GM23338 (cell line): Measurements from ENCODE around the gene MYRF. TPM values are rescaled to one million over a fixed set of nuclear protein-coding genes. Genes with fewer than 3 reads are reported as not detected.

Experiments
- ATAC-seq: fragments of 200-7000 bp; cut with Tn5 transposase; 3 replicates; pipeline ENCODE4 v1.9.1; 2020
- DNase-seq: peaks from one replicate; pipeline ENCODE4 v3.0.0-alpha.2; 2015; ENCODE audit warnings: low spot score
- H2AFZ ChIP-seq: fragments of 200-600 bp; sonication (generic); 2 replicates; pipeline ENCODE4 v1.8.0; 2016; ENCODE audit warnings: antibody characterized with exemption, mild to moderate bottlenecking, moderate library complexity
- H3F3A ChIP-seq: fragments of 200-600 bp; sonication (generic); replicated peaks from 2 replicates; pipeline ENCODE4 v1.8.0; 2017; ENCODE audit warnings: antibody characterized with exemption, mixed run types, low read depth
- H3K27ac ChIP-seq: fragments of 200-600 bp; sonication (generic); 2 replicates; pipeline ENCODE4 v1.6.1; 2016; ENCODE audit warnings: low read depth
- H3K27me3 ChIP-seq: fragments of 200-600 bp; sonication (generic); 2 replicates; pipeline ENCODE4 v1.8.0; 2016; ENCODE audit warnings: mild to moderate bottlenecking, mixed run types, moderate library complexity; ENCODE audit not compliant: insufficient read depth
- H3K36me3 ChIP-seq: fragments of 200-600 bp; sonication (generic); 2 replicates; pipeline ENCODE4 v1.8.0; 2016; ENCODE audit warnings: mild to moderate bottlenecking; ENCODE audit not compliant: insufficient read depth
- H3K4me1 ChIP-seq: fragments of 200-600 bp; sonication (generic); 2 replicates; pipeline ENCODE4 v1.8.0; 2016; ENCODE audit warnings: mild to moderate bottlenecking, moderate library complexity; ENCODE audit not compliant: insufficient read depth
- H3K4me2 ChIP-seq: fragments of 200-600 bp; sonication (generic); 2 replicates; pipeline ENCODE4 v1.7.1; 2017; ENCODE audit warnings: mixed run types
- H3K4me3 ChIP-seq: fragments of 200-600 bp; sonication (generic); 2 replicates; pipeline ENCODE4 v1.6.1; 2016; ENCODE audit warnings: mixed run types
- H3K79me2 ChIP-seq: fragments of 200-600 bp; sonication (generic); replicated peaks from 2 replicates; pipeline ENCODE4 v1.8.0; 2017; ENCODE audit warnings: mild to moderate bottlenecking; ENCODE audit not compliant: insufficient read depth
- H3K9me2 ChIP-seq: fragments of 200-600 bp; sonication (generic); 2 replicates; pipeline ENCODE4 v1.8.0; 2017; ENCODE audit not compliant: insufficient read depth
- H4K20me1 ChIP-seq: fragments of 200-600 bp; sonication (generic); replicated peaks from 2 replicates; pipeline ENCODE4 v1.8.0; 2017; ENCODE audit warnings: mild to moderate bottlenecking; ENCODE audit not compliant: insufficient read depth
- H3K27ac Mint-ChIP-seq: 2 replicates; pipeline ENCODE4 v1.8.0; 2020; ENCODE audit warnings: inconsistent platforms, mild to moderate bottlenecking, moderate library complexity, mixed read lengths
- H3K27me3 Mint-ChIP-seq: 3 replicates; pipeline ENCODE4 v1.8.0; 2022; ENCODE audit warnings: low read depth, mild to moderate bottlenecking, moderate library complexity, mixed read lengths, inconsistent platforms; ENCODE audit not compliant: insufficient read depth, poor library complexity
- H3K36me3 Mint-ChIP-seq: 3 replicates; pipeline ENCODE4 v1.8.0; 2021; ENCODE audit warnings: low read depth, mild to moderate bottlenecking, inconsistent platforms, moderate library complexity, mixed read lengths
- H3K4me1 Mint-ChIP-seq: 3 replicates; pipeline ENCODE4 v1.8.0; 2020; ENCODE audit warnings: mild to moderate bottlenecking, inconsistent platforms, mixed read lengths
- H3K4me3 Mint-ChIP-seq: 3 replicates; pipeline ENCODE4 v1.8.0; 2021; ENCODE audit warnings: moderate library complexity, mild to moderate bottlenecking, inconsistent platforms, mixed read lengths
- H3K9me3 Mint-ChIP-seq: 3 replicates; pipeline ENCODE4 v1.8.0; 2020; ENCODE audit warnings: moderate library complexity, mild to moderate bottlenecking, inconsistent platforms, mixed read lengths
- CREB1 ChIP-seq: fragments of 250-450 bp; sonication (Bioruptor Pico); IDR thresholded peaks from 2 replicates; pipeline ENCODE4 v1.5.0; 2020; ENCODE audit warnings: low read depth, mild to moderate bottlenecking, moderate library complexity
- EZH2 ChIP-seq: fragments of 200-600 bp; sonication (generic); IDR thresholded peaks from one replicate; pipeline ENCODE4 v1.8.0; 2017; ENCODE audit warnings: antibody characterized with exemption, mild to moderate bottlenecking, low read depth; ENCODE audit not compliant: unreplicated experiment
- EZH2phosphoT487 ChIP-seq: fragments of 200-600 bp; sonication (generic); IDR thresholded peaks from one replicate; pipeline ENCODE4 v1.8.1; 2018; ENCODE audit warnings: antibody characterized with exemption; ENCODE audit not compliant: unreplicated experiment
- JUNB ChIP-seq: IDR thresholded peaks from one replicate; pipeline ENCODE4 v1.6.1; 2016; ENCODE audit warnings: antibody characterized with exemption; ENCODE audit not compliant: unreplicated experiment
- NANOG ChIP-seq: IDR thresholded peaks from 2 replicates; pipeline ENCODE4 v1.6.1; 2016; ENCODE audit warnings: antibody characterized with exemption, borderline replicate concordance
- POLR2AphosphoS5 ChIP-seq: IDR thresholded peaks from 2 replicates; pipeline ENCODE4 v1.6.1; 2016; ENCODE audit warnings: antibody characterized with exemption, low read depth
- STAT1 ChIP-seq: IDR thresholded peaks from one replicate; pipeline ENCODE4 v1.6.1; 2016; ENCODE audit warnings: antibody characterized with exemption; ENCODE audit not compliant: unreplicated experiment
- ZNF114 ChIP-seq: fragments of 250-450 bp; sonication (Bioruptor Pico); IDR thresholded peaks from 2 replicates; pipeline ENCODE4 v1.5.0; 2020; ENCODE audit warnings: mild to moderate bottlenecking, moderate library complexity
- ZNF331 ChIP-seq: fragments of 250-450 bp; sonication (Bioruptor Pico); IDR thresholded peaks from 2 replicates; pipeline ENCODE4 v1.5.0; 2020; ENCODE audit warnings: low read depth, mild to moderate bottlenecking, moderate library complexity
- polyA plus RNA-seq: library from polyadenylated mRNA; unstranded; fragments of >200 nt; fragmentation: Nextera tagmentation; extraction: Ambion mirVana; gene quantifications from 2 replicates; pipeline ENCODE4 v1.2.1, GENCODE V29; 2016
- total RNA-seq: library from RNA; depleted of rRNA; stranded (reverse); fragments of >200 nt; shearing (Covaris generic); gene quantifications from 2 replicates; pipeline ENCODE4 v1.2.3, GENCODE V29; 2014
- TF ChIP-seq, protein P1 (sequence below): IDR thresholded peaks from one replicate; pipeline ENCODE4 v1.6.1; 2018; ENCODE audit warnings: antibody characterized with exemption; ENCODE audit not compliant: unreplicated experiment
- TF ChIP-seq, protein P2 (sequence below): fragments of 250-450 bp; sonication (Bioruptor Pico); IDR thresholded peaks from 2 replicates; pipeline ENCODE4 v1.5.0; 2020; ENCODE audit warnings: mild to moderate bottlenecking, moderate library complexity
- TF ChIP-seq, protein P3 (sequence below), 2 experiments: fragments of 200-600 bp in 1 of 2; sonication (generic) in 1 of 2; conservative IDR thresholded peaks; 2 replicates each; pipeline versions ENCODE4 v1.5.1 to v1.6.1; 2016 to 2017; ENCODE audit warnings: antibody characterized with exemption in 2 of 2, low read depth in 2 of 2, mild to moderate bottlenecking in 2 of 2, moderate library complexity in 1 of 2

MYRF gene
- total and polyA plus RNA-seq, 2 experiments from 2014 or later = 1.9 to 5.5 TPM

DNA sequence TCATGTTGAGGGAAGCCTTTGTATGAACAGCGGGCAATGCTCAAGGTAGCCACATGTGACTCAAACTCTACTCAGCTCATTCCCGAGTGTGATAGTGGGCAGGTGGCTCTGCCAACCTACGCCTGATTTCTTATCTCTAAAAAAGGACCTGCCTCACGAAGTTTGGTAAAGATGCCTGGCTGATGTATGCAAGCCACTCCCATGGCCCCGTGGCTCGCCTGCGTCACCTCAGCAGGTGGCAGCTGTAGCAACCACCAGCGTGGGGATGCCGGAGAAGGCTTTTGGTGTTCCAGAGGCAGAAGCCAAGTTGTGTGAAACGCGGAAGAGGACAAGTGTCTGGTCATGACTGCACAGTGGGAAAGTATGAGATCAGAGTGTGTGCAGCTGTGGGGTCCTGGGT lies 81.0 kb downstream of the MYRF start (continued):
- TF ChIP-seq, protein P1, sequence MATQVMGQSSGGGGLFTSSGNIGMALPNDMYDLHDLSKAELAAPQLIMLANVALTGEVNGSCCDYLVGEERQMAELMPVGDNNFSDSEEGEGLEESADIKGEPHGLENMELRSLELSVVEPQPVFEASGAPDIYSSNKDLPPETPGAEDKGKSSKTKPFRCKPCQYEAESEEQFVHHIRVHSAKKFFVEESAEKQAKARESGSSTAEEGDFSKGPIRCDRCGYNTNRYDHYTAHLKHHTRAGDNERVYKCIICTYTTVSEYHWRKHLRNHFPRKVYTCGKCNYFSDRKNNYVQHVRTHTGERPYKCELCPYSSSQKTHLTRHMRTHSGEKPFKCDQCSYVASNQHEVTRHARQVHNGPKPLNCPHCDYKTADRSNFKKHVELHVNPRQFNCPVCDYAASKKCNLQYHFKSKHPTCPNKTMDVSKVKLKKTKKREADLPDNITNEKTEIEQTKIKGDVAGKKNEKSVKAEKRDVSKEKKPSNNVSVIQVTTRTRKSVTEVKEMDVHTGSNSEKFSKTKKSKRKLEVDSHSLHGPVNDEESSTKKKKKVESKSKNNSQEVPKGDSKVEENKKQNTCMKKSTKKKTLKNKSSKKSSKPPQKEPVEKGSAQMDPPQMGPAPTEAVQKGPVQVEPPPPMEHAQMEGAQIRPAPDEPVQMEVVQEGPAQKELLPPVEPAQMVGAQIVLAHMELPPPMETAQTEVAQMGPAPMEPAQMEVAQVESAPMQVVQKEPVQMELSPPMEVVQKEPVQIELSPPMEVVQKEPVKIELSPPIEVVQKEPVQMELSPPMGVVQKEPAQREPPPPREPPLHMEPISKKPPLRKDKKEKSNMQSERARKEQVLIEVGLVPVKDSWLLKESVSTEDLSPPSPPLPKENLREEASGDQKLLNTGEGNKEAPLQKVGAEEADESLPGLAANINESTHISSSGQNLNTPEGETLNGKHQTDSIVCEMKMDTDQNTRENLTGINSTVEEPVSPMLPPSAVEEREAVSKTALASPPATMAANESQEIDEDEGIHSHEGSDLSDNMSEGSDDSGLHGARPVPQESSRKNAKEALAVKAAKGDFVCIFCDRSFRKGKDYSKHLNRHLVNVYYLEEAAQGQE = no peak
- TF ChIP-seq, protein P2, sequence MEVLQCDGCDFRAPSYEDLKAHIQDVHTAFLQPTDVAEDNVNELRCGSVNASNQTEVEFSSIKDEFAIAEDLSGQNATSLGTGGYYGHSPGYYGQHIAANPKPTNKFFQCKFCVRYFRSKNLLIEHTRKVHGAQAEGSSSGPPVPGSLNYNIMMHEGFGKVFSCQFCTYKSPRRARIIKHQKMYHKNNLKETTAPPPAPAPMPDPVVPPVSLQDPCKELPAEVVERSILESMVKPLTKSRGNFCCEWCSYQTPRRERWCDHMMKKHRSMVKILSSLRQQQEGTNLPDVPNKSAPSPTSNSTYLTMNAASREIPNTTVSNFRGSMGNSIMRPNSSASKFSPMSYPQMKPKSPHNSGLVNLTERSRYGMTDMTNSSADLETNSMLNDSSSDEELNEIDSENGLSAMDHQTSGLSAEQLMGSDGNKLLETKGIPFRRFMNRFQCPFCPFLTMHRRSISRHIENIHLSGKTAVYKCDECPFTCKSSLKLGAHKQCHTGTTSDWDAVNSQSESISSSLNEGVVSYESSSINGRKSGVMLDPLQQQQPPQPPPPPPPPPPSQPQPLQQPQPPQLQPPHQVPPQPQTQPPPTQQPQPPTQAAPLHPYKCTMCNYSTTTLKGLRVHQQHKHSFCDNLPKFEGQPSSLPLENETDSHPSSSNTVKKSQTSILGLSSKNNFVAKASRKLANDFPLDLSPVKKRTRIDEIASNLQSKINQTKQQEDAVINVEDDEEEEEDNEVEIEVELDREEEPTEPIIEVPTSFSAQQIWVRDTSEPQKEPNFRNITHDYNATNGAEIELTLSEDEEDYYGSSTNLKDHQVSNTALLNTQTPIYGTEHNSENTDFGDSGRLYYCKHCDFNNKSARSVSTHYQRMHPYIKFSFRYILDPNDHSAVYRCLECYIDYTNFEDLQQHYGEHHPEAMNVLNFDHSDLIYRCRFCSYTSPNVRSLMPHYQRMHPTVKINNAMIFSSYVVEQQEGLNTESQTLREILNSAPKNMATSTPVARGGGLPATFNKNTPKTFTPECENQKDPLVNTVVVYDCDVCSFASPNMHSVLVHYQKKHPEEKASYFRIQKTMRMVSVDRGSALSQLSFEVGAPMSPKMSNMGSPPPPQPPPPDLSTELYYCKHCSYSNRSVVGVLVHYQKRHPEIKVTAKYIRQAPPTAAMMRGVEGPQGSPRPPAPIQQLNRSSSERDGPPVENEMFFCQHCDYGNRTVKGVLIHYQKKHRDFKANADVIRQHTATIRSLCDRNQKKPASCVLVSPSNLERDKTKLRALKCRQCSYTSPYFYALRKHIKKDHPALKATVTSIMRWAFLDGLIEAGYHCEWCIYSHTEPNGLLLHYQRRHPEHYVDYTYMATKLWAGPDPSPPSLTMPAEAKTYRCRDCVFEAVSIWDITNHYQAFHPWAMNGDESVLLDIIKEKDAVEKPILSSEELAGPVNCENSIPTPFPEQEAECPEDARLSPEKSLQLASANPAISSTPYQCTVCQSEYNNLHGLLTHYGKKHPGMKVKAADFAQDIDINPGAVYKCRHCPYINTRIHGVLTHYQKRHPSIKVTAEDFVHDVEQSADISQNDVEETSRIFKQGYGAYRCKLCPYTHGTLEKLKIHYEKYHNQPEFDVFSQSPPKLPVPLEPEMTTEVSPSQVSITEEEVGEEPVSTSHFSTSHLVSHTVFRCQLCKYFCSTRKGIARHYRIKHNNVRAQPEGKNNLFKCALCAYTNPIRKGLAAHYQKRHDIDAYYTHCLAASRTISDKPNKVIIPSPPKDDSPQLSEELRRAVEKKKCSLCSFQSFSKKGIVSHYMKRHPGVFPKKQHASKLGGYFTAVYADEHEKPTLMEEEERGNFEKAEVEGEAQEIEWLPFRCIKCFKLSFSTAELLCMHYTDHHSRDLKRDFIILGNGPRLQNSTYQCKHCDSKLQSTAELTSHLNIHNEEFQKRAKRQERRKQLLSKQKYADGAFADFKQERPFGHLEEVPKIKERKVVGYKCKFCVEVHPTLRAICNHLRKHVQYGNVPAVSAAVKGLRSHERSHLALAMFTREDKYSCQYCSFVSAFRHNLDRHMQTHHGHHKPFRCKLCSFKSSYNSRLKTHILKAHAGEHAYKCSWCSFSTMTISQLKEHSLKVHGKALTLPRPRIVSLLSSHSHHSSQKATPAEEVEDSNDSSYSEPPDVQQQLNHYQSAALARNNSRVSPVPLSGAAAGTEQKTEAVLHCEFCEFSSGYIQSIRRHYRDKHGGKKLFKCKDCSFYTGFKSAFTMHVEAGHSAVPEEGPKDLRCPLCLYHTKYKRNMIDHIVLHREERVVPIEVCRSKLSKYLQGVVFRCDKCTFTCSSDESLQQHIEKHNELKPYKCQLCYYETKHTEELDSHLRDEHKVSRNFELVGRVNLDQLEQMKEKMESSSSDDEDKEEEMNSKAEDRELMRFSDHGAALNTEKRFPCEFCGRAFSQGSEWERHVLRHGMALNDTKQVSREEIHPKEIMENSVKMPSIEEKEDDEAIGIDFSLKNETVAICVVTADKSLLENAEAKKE = no peak

DNA sequence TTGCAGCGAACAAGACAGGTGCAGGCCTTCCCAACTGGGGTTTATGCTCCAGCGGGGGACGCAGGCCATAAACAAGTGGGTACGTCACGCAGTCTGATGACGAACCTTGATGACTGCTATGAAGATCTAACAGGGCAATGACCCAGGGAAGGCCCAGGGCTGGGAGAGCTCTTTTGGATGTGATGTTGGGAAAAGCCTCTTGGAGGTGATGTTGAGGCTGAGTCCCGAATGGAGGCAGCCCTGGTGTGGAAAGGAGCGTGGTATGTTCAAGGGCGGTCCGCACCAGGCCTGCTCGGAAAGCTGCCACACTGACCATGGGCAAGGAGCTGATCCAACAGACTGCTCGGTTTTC lies 81.5 kb downstream of the MYRF start:
- peaks cover 48% of the 10 kb centered on the region for H3F3A ChIP-seq
- peaks cover 9% of the 10 kb centered on the region for H3K36me3 ChIP-seq
- Mint-ChIP-seq H3K9me3 (no peaks in the 10 kb centered on the region), H3K4me3 (peak overlapping the region; percentile 53; the same call in 1 of the 3 replicates), H3K27ac (peak overlapping the region; percentile 96), H3K36me3 (peaks cover 54% of the 10 kb centered on the region), H3K4me1 (peaks cover 66% of the 10 kb centered on the region), H3K27me3 (peaks cover 17% of the 10 kb centered on the region)
- peak; percentile 56 for DNase-seq
- H4K20me1 ChIP-seq = peaks cover 54% of the 10 kb centered on the region
- peak overlapping the region; percentile 100 for H3K4me2 ChIP-seq
- H2AFZ ChIP-seq = no peak overlapping the region
- peak overlapping the region; percentile 97 for H3K27ac ChIP-seq
- H3K9me2 ChIP-seq = no peaks in the 10 kb centered on the region
- peaks cover 64% of the 10 kb centered on the region for H3K4me1 ChIP-seq
- H3K27me3 ChIP-seq = no peaks in the 10 kb centered on the region
- peak; percentile 38 for ATAC-seq
- peak overlapping the region; percentile 28; the same call in 1 of the 2 replicates for H3K4me3 ChIP-seq
- H3K79me2 ChIP-seq = peaks cover 85% of the 10 kb centered on the region
- TF ChIP-seq STAT1 = no peak
- no peak for TF ChIP-seq JUNB
- no peak for TF ChIP-seq NANOG
- TF ChIP-seq ZNF331 = no peak
- TF ChIP-seq CREB1 = no peak
- TF ChIP-seq, protein P3, sequence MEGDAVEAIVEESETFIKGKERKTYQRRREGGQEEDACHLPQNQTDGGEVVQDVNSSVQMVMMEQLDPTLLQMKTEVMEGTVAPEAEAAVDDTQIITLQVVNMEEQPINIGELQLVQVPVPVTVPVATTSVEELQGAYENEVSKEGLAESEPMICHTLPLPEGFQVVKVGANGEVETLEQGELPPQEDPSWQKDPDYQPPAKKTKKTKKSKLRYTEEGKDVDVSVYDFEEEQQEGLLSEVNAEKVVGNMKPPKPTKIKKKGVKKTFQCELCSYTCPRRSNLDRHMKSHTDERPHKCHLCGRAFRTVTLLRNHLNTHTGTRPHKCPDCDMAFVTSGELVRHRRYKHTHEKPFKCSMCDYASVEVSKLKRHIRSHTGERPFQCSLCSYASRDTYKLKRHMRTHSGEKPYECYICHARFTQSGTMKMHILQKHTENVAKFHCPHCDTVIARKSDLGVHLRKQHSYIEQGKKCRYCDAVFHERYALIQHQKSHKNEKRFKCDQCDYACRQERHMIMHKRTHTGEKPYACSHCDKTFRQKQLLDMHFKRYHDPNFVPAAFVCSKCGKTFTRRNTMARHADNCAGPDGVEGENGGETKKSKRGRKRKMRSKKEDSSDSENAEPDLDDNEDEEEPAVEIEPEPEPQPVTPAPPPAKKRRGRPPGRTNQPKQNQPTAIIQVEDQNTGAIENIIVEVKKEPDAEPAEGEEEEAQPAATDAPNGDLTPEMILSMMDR (conservative IDR thresholded peaks at IDR 0.05; ENCODE audit: low read depth in 2 of 2) = no peak
- no peak for TF ChIP-seq ZNF114
- no peak for TF ChIP-seq EZH2phosphoT487
- no peak; the same call in 1 of the 2 replicates for TF ChIP-seq POLR2AphosphoS5
- no peak for TF ChIP-seq EZH2
